ENCODE results near the gene CHID1. TPM values are rescaled to one million over a fixed set of nuclear protein-coding genes. Genes with fewer than 3 reads are reported as not detected.

CHID1 gene
- total and polyA plus RNA-seq, 9 of the 15 experiments (the other 6 are each of a cell fraction or from before 2014, with no cell fraction given) = 15.1 to 108 (median 39.8) TPM

DNA sequence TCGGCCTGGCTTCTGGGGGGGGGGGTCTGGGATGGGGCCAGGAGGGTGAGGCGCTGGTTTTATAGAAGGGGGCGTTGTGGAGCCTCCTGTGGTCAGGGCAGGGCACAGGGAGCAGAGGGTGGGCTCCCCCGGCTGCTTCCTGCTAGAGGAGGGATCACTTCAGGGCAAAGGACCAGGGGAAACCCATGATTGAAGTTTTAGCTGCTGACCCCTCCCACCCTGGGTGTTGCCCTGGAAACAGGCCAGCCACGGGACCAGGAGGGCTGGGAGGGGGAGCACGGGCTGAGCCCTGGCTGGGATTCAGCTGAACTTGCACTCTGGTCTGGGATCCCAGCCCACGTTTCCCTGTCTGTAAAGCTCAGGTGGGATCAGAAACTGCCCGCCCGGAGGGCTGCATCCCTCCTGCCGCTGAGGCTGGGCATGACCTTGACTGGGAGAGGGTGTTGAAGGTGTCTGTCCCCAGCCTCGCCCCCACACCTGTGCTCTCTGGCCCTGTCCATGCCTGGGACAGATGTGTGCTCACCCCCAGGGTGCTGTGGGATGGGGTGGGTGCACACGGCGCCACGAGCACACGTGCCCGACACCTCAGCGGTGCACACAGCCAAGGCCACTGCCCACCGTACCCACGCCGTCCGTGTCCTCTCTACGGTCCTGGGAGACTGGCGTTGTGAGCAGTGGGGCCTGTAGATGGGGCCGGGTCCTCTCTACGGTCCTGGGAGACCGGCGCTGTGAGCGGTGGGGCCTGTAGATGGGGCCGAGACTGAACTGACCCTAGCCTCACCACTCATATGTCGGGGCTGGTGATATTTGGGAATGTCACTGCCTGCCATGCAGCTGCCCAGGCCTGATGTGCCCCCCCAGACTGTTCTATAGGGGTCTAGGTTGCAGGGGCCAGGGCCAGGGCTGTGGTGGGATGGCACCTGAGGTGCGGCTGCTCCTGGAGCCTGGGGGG is 65.6 kb downstream of the CHID1 start (continued):
- no peak for TF ChIP-seq KDM5B (IDR thresholded peaks at IDR 0.05; ENCODE audit: insufficient replicate concordance, low read depth, low read length)
- no peak for TF ChIP-seq MTA1 (IDR thresholded peaks at IDR 0.05; ENCODE audit: borderline replicate concordance)
- peak; percentile 55 for TF ChIP-seq USF1 (CRISPR knock-in tag; IDR thresholded peaks at IDR 0.05)
- TF ChIP-seq FOXJ3 (CRISPR knock-in tag; IDR thresholded peaks at IDR 0.05) = no peak
- no peak for TF ChIP-seq U2AF1 (optimal IDR thresholded peaks at IDR 0.05; ENCODE audit: low read depth, low read length)
- TF ChIP-seq POLR2G (IDR thresholded peaks at IDR 0.05; ENCODE audit: low read depth, low read length) = peak; percentile 43; the same call in 1 of the 2 replicates
- no peak for TF ChIP-seq ZNF280A (IDR thresholded peaks at IDR 0.05; ENCODE audit: low read depth, partially characterized antibody)
- TF ChIP-seq ZC3H11A (IDR thresholded peaks at IDR 0.05; ENCODE audit: low read depth, low read length) = no peak
- TF ChIP-seq, protein P1, sequence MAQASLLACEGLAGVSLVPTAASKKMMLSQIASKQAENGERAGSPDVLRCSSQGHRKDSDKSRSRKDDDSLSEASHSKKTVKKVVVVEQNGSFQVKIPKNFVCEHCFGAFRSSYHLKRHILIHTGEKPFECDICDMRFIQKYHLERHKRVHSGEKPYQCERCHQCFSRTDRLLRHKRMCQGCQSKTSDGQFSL (CRISPR knock-in tag; IDR thresholded peaks at IDR 0.05) = peak; percentile 41; the same call in 1 of the 2 replicates
- TF ChIP-seq, protein P1 (tag; IDR thresholded peaks at IDR 0.05) = 0 out of 4 replicates have a peak, but pooled peaks of 1 of the 2 experiments have one; percentile 46
- 0 out of 2 replicates have a peak, but pooled peaks have one; percentile 26 for TF ChIP-seq MAX (CRISPR knock-in tag; IDR thresholded peaks at IDR 0.05)
- TF ChIP-seq BMI1 (IDR thresholded peaks at IDR 0.05; ENCODE audit: low read length) = no peak
- TF ChIP-seq KLF16 (IDR thresholded peaks at IDR 0.05) = no peak
